ENCODE data around the gene GYS1.
"Not testable (repeated sequence)": the region's sequence is repeated elsewhere in the genome, so short reads cannot be mapped to it uniquely, and the experiment has no call there.

The GYS1 gene

DNA sequence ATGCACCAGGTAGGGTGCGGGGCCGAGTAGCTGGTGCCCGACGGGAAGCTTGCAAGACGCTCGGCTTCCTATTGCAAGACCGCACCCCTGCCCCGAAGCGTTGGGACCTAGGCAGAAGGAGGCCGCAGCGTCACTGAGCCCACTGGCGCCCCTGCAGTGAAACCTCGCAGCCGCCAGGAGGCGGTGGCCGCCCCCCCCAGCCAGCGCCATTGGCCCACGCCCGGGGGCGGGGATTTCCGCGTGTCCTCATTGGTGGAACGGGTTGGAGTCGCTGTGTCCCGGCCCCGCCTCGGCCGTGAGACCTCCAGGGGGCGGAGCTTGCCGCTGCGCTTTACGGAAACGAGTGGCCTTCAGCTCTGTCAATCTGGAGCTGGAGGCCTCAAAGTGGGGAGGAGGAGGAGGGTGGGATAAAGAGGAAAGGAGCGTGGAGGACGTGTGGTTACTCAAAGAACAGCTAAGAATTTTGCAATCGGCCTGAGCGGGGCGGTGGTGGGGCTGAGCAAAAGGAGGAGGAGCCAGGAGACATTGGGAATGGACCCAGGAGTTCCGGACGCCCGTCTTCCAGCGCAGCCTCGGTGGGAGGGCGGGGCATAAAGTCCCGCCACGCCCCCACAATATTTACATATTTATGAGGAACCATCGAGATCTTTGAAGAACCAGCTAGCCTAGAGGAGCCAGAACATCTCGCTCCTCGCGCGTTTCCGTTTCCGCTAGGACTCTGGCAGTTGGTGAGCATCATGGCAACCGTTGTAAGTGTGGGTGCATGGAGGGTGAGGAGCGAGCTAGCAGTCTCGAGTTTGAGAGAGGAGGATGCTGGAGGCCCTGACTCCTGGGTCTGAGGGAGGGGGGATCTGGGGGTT lies at the start of gene GYS1, which contains the start of gene RUVBL2:
Gene GYS1 (minus strand): TSS at position 135 of the 860 bp plus-strand sequence. CDS start 197 bp downstream, outside the sequence.
Gene RUVBL2 (plus strand): TSS at position 713 of the 860 bp plus-strand sequence. CDS start 25 bp downstream, at position 738.
- peak; percentile 99 for DNase-seq (ENCODE audit: low spot score)

DNA sequence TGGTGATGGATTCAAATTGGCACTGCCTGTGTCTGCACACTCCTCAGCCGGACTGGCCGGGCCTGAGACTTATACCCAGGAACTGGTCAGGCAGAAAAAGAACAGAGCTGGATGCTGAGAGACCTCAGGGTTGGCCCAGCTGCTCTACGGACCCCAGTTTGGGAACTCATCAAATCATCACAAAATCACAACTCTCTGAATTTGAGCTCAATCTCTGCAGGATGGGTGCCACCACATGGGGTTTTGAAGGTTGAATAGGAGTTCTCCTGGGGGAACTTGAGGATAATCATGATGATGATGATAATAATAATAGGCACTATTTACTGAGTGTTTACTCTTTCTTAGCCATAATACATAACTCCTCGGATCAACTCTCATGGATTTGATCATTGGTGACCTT lies 49.6 kb upstream of the GYS1 start:
- DNase-seq (ENCODE audit: low spot score) = not testable (repeated sequence)

DNA sequence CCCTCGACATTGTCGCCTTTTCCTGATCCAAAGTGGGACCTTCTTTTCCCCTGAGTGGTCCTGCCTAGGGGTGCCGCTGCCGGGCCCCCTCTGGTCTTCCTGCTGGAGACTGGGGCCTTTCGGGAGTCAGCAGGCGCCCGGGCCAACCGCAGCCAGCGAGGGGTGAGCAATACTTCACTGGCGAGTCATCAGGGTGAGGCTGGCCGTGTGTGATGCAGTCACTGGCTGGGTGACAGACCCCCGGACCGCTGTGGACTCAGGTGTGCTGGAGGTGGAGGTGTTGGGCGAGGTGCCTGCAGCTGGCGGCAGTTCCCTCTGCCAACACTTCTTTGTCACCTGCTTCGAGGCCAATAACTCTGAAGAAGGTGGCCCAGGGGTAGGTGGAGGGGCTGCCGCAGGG lies 49.1 kb upstream of the GYS1 start:
- DNase-seq (ENCODE audit: low spot score) = no peak

DNA sequence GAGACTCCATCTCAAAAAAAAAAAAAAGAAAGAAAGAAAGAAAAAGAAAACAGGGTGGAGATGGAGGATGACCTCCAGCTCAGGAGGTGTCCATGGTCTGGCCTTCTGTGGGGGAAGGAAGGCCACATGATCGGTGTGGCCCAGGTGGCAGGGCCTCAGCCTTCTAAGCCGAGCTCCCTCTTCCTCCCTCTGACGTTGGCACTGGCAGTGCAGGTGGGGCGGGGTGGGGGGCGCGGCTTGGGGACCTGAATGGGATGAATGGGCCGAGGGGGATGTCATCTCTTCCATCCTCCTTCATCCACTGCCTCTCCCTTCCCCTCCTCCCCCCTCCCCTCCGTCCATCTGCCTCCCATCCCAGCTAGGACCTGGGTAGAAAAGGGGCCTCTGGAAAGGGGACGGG lies 46.6 kb upstream of the GYS1 start:
- not testable (repeated sequence) for DNase-seq (ENCODE audit: low spot score)

DNA sequence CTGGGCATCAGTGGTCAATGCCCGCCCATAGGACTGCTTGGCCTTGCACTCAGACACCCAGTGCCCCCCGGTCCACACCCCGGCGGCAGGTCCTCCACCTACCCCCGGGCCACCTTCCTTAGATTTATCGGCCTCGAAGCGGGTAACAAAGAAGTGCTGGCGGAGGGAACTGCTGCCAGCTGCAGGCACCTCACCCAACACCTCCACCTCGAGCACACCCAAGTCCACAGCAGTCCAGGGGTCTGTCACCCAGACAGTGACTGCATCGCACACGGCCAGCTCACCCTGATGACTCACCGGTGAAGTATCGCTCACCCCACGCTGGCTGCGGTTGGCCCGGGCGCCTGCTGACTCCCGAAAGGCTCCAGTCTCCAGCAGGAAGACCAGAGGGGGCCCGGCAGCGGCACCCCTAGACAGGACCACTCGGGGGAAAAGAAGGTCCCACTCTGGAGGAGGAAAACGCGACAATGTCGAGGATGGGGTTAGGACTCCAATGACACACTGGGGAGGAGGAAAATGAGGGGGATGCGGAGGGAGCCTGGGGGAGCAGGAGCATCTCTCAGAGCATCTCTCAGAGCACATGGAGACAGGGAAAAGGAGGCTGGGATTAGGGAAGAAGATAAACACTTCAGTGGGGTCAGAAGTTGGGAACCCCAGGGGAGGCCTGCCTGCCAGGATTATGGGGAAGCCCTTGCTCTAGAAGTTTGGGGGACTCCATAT lies 45.6 kb upstream of the GYS1 start:
- peak; percentile 69 for DNase-seq (ENCODE audit: low spot score)

DNA sequence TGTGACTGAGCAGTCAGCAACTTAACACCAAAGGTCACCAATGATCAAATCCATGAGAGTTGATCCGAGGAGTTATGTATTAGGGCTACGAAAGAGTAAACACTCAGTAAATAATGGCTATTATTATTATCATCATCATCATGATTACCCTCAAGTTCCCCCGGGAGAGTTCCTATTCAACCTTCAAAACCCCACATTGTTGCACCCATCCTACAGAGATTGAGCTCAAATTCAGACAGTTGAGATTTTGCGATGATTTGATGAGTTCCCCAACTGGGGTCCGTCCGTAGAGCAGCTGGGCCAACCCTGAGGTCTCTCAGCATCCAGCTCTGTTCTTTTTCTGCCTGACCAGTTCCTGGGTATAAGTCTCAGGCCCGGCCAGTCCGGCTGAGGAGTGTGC lies 45.0 kb upstream of the GYS1 start:
- not testable (repeated sequence) for DNase-seq (ENCODE audit: low spot score)

DNA sequence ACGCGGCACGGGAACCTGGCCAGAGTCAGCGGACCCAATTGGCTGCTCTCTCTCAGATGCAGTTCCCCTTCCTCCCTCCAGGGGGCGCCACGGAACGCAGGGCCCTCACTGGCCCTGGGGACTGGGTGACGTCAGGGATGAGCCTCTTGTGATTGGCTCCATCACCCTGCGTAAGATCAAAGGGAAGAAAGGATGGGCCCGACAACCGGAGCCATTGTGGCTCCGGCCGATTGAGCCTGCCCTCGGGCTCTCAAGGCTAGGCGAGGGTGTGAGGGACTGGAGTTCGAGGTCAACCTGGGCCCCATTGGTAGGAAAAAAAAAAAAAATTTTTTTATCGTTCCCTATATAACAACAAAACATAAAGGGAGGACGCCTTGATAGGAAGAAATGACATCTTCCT lies 43.7 kb upstream of the GYS1 start, which contains the start of gene CGB1:
Gene CGB1 (minus strand): TSS at position 81 of the 400 bp plus-strand sequence. CDS start 184 bp downstream, outside the sequence.
- not testable (repeated sequence) for DNase-seq (ENCODE audit: low spot score)

DNA sequence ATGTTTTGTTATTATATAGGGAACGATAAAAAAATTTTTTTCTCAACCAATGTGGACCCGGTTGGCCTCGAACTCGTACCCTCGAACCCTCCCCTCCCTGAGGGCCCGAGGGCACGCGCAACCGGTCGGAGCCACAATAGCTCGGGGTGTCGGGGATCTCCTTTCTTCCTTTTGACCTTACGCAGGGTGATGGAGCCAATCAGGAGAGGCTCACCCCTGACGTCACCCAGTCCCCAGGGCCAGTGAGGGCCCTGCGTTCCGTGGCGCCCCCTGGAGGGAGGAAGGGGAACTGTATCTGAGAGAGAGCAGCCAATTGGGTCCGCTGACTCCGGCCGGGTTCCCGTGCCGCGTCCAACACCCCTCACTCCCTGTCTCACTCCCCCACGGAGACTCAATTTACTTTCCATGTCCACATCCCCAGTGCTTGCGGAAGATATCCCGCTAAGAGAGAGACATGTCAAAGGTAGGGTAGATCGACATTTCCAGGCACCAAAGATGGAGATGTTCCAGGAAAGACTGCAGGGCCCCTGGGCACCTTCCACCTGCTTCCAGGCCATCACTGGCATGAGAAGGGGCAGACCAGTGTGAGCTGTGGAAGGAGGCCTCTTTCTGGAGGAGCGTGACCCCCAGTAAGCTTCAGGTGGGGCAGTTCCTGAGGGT lies 38.7 kb upstream of the GYS1 start, which contains the start of gene CGB2:
Gene CGB2 (plus strand): TSS at position 249 of the 660 bp plus-strand sequence. CDS start 206 bp downstream, at position 455.
- DNase-seq (ENCODE audit: low spot score) = not testable (repeated sequence)

DNA sequence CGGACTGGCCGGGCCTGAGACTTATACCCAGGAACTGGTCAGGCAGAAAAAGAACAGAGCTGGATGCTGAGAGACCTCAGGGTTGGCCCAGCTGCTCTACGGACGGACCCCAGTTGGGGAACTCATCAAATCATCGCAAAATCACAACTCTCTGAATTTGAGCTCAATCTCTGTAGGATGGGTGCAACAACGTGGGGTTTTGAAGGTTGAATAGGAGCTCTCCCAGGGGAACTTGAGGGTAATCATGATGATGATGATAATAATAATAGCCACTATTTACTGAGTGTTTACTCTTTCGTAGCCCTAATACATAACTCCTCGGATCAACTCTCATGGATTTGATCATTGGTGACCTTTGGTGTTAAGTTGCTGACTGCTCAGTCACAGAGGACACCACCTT lies 37.2 kb upstream of the GYS1 start:
- DNase-seq (ENCODE audit: low spot score) = not testable (repeated sequence)

DNA sequence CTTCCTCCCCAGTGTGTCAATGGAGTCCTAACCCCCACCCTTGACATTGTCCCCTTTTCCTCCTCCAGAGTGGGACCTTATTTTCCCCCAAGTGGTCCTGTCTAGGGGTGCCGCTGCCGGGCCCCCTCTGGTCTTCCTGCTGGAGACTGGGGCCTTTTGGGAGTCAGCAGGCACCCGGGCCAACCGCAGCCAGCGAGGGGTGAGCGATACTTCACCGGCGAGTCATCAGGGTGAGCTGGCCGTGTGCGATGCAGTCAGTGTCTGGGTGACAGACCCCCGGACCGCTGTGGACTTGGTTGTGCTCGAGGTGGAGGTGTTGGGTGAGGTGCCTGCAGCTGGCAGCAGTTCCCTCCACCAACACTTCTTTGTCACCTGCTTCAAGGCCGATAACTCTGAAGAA lies 36.6 kb upstream of the GYS1 start:
- not testable (repeated sequence) for DNase-seq (ENCODE audit: low spot score)

DNA sequence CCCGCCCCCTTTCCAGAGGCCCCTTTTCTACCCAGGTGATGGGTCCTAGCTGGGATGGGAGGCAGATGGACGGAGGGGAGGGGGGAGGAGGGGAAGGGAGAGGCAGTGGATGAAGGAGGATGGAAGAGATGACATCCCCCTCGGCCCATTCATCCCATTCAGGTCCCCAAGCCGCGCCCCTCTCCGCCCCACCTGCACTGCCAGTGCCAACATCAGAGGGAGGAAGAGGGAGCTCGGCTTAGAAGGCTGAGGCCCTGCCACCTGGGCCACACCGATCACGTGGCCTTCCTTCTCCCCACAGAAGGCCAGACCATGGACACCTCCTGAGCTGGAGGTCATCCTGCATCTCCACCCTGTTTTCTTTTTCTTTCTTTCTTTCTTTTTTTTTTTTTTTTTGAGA lies 35.6 kb upstream of the GYS1 start:
- DNase-seq (ENCODE audit: low spot score) = not testable (repeated sequence)

DNA sequence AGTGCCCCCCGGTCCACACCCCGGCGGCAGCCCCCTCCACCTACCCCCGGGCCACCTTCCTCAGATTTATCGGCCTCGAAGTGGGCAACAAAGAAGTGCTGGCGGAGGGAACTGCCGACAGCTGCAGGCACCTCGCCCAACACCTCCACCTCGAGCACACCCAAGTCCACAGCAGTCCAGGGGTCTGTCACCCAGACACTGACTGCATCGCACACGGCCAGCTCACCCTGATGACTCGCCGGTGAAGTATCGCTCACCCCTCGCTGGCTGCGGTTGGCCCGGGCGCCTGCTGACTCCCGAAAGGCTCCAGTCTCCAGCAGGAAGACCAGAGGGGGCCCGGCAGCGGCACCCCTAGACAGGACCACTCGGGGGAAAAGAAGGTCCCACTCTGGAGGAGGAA lies 32.5 kb upstream of the GYS1 start:
- DNase-seq (ENCODE audit: low spot score) = not testable (repeated sequence)

DNA sequence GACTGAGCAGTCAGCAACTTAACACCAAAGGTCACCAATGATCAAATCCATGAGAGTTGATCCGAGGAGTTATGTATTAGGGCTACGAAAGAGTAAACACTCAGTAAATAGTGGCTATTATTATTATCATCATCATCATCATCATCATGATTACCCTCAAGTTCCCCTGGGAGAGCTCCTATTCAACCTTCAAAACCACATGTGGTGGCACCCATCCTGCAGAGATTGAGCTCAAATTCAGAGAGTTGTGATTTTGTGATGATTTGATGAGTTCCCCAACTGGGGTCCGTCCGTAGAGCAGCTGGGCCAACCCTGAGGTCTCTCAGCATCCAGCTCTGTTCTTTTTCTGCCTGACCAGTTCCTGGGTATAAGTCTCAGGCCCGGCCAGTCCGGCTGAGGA lies 32.0 kb upstream of the GYS1 start:
- not testable (repeated sequence) for DNase-seq (ENCODE audit: low spot score)

DNA sequence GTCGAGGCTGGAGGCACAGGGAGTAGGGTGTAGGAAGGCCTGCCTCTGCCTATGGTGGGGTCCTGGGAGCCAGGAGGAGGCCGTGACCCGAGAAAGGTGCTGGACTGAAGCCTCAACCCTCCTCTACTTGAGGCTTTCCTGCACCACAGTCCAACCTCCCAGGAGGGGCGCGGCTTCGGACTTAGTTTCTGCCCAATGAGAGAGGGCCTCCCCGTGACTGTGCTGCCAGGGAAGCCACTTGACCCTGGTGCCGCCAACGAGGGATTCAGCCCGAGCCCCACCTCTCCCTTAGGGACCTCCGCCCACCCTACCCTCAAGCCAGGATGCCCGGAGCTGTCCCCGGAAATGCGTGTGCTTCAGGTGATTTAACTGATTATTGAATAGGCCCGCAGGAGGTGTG lies 31.1 kb upstream of the GYS1 start, which contains the start of gene CGB3:
Gene CGB3 (minus strand): TSS at position 101 of the 400 bp plus-strand sequence. CDS start 362 bp downstream, outside the sequence.
- not testable (repeated sequence) for DNase-seq (ENCODE audit: low spot score)

DNA sequence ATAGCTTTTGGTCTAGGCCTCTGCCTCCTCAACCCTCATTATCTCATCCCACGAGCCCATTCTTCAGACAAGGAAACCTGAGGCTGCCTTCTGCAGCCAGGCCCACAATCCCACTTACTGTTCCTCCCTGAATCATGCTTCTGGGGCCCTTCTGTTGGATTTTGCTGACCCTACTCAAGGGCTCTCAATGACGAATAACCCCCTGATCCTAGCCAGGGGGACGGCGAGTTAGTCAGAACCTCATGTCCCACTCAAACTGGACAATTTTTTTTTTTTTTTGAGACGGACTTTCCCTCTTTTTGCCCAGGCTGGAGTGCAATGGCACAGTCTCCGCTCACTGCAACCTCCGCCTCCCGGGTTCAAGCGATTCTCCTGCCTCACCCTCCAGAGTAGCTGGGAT lies 29.0 kb upstream of the GYS1 start:
- no peak for DNase-seq (ENCODE audit: low spot score)

DNA sequence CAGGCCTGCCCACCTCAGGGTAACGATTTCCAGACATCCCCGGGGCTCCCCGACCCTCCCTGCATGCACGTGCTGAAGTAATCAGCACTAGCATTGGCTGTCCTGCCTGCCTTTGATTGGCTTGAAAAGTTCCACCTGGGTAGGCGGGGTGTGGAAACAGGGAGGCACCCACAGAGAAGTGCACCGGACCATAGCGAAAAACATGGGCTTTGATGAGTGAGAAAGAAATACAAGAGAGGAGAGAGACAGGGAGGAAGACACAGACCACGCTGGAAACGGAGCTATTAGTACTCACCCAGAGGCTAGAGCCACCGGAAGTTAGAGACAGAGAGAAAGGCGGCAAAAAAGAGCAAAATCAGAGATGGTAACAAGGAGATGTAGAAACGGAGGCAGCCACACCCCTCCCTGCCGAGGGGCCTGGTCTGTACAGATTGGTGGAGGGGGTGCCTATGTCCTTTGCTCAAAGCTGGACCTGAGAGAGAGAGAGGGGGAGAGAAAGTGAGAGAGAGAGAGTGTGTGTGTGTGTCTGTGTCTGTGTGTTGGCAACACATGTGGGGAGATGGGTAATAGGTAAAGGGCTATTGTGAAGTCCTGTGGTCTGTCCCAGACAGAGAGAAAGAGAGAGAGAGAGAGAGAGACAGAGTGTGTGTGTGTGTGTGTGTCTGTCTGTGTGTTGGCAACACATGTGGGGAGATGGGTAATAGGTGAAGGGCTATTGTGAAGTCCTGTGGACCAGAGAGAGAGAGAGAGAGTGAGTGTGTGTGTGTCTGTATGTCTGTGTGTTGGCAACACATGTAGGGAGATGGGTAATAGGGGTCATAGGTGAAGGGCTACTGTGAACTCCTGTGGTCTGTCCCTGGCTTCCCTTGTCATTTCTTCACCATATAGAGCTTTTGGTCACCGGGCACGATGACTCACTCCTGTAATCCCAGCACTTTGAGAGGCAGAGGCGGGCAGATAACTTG lies 28.1 kb upstream of the GYS1 start:
- no peak for DNase-seq (ENCODE audit: low spot score)

DNA sequence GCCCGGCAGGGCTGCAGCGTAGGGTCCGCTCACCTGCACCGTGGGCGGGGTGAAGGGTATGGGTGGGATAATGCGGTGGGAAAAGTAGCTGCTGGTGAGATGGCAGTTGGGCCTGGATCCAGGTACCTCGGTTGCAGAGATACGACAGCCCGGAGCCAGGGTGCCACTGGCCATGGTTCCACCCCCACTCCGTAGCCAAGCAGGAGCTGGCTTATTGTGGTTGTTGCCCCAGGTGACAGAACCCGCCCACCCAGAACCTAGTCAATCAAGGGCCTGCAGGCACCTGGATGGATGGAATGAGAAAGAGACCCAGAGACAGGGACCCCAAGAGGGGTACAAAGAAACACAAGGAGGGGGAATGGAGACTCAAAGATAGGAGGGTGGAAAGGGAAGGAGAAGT lies 27.2 kb upstream of the GYS1 start:
- no peak for DNase-seq (ENCODE audit: low spot score)

DNA sequence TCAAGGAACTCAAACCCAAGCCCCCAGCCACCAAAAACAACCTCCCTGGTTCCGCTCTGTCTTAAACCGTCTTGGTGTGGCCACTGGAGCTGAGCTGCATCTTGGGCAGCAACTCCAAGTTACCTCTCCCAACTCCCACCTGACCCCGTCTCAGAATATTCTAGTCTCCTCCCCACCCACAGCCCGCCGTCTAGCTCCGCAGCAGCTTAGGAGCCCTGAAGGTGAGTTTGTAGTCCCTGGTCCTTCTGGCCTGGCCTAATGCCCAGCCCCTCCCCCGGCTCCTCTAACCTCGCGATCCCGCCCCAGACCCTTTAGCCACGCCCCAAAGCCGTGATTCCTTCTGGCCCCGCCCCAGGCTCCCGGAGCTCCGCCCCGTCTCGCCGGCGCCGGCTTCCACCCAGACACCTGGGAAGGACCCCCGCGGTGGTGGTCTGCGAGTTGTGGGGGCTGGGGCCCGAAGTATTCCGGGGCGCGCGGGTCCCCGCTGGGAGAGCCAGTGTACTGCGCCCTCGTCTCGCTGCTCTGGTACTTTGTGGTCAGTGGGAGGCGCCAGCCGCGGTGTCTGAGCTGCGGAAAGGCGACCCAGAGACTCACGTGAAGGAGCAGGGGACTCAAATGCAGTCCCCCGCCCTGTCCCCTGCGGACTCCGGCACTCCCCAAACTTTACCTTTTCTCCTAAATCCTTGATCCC lies 26.3 kb upstream of the GYS1 start:
- peak; percentile 47 for DNase-seq (ENCODE audit: low spot score)

DNA sequence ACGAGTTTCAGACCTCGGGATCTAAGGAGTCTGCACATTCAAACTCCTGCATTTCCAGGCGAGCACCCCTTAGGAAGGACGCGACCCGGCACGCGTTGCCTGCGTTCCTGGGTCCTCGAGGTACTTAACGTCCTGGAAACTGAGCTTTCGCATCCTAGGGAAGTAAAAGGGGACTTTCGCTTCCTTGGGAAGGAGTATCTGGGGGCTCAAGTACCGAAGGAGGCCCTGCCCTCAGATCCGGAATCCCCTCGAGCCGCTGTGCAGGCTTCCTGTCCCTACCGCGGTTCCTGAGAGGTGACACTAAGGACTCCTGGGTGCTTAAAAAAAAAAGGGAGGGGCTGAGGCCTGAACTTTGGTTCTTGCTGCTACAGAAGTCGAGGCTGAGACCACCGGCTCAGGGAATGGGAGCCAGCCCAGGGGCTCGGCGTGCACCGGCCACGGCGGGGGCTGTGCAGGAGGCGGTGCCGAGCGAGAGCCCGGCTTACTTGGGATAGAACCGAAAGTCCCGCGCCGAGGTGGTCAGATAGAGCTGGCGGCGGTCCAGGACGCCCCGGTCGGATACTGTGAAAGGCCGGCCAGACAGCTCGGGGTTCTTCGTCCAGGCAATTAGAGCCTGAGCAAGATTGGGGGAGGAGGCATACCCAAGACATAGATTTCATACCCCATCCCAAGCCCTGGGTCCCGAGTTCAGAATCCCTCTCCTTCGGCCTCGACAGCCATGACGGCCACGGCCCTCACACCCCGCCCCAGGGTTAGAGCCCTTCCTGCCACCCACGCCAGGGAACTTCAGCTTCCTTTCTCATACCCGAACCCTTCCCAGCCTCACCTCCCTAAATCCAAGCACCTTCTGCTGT lies 25.5 kb upstream of the GYS1 start:
- DNase-seq (ENCODE audit: low spot score) = not testable (repeated sequence)

All from hepatic stellate cell (primary cell).